ENCODE measurements around the gene VIPR2. TPM values are rescaled to one million over a fixed set of nuclear protein-coding genes. Genes with fewer than 3 reads are reported as not detected.
"Not testable (repeated sequence)": the region's sequence is repeated elsewhere in the genome, so short reads cannot be mapped to it uniquely, and the experiment has no call there.

VIPR2 gene
- total and polyA plus RNA-seq, 8 donors: 0.28 to 0.80 (median 0.44) TPM

- Histone ChIP-seq H3K9me3 (peaks cover 0 to 16% of the 10 kb centered on the region in 2 donors), H3K4me3 (no peak overlapping the region), H3K36me3 (no peaks in the 10 kb centered on the region), H3K4me1 (no peaks in the 10 kb centered on the region), H3K27ac (no peak overlapping the region), H3K27me3 (peaks cover 0 to 15% of the 10 kb centered on the region in 2 donors)
- DNase-seq (no peak), ATAC-seq (no peak)
- intact Hi-C loops (cut with DNase I): no loop called here
- no peak for TF ChIP-seq CTCF (IDR thresholded peaks at IDR 0.05)
These were observed 46.6 kb upstream of the VIPR2 start for GRCh38 chr7:159191236-159191635.

- Histone ChIP-seq H3K27me3 (peaks cover 0 to 15% of the 10 kb centered on the region in 2 donors), H3K4me1 (no peaks in the 10 kb centered on the region), H3K36me3 (no peaks in the 10 kb centered on the region), H3K27ac (no peak overlapping the region), H3K4me3 (no peak overlapping the region), H3K9me3 (peaks cover 0 to 24% of the 10 kb centered on the region in 2 donors)
- intact Hi-C loops (cut with DNase I): no loop called here
- no peak for ATAC-seq
- DNase-seq: no peak
- no peak for TF ChIP-seq CTCF (IDR thresholded peaks at IDR 0.05)
These were observed 43.3 kb upstream of the VIPR2 start for GRCh38 chr7:159188011-159188410.

- no peak for ATAC-seq
- no peak overlapping the region for H3K27ac ChIP-seq
- H3K36me3 ChIP-seq: no peaks in the 10 kb centered on the region
- intact Hi-C loops (cut with DNase I): no loop called here
- no peaks in the 10 kb centered on the region for H3K4me1 ChIP-seq
- H3K9me3 ChIP-seq: peaks cover 0 to 20% of the 10 kb centered on the region in 2 donors
- no peak for TF ChIP-seq CTCF (IDR thresholded peaks at IDR 0.05)
- DNase-seq: no peak
- H3K27me3 ChIP-seq: no peaks in the 10 kb centered on the region
- no peak overlapping the region for H3K4me3 ChIP-seq
These were observed 34.6 kb upstream of the VIPR2 start for GRCh38 chr7:159179241-159179640.

- ATAC-seq: no peak
- Histone ChIP-seq H3K27me3 (no peaks in the 10 kb centered on the region), H3K4me3 (no peak overlapping the region), H3K9me3 (peaks cover 0 to 26% of the 10 kb centered on the region in 2 donors), H3K27ac (no peak overlapping the region), H3K36me3 (no peaks in the 10 kb centered on the region), H3K4me1 (no peaks in the 10 kb centered on the region)
- no peak for TF ChIP-seq CTCF (IDR thresholded peaks at IDR 0.05)
- intact Hi-C loops (cut with DNase I): no loop called here
- DNase-seq: no peak
These were observed 32.8 kb upstream of the VIPR2 start for GRCh38 chr7:159177284-159177953.

- Histone ChIP-seq H3K36me3 (no peaks in the 10 kb centered on the region), H3K4me3 (no peak overlapping the region), H3K27me3 (no peaks in the 10 kb centered on the region), H3K27ac (no peak overlapping the region), H3K9me3 (peaks cover 0 to 26% of the 10 kb centered on the region in 2 donors), H3K4me1 (no peaks in the 10 kb centered on the region)
- intact Hi-C loops (cut with DNase I): no loop called here
- ATAC-seq (no peak), DNase-seq (no peak)
- TF ChIP-seq CTCF (IDR thresholded peaks at IDR 0.05): no peak
These were observed 31.1 kb upstream of the VIPR2 start for GRCh38 chr7:159175792-159176191.

- ATAC-seq; DNase-seq; H3K36me3 ChIP-seq; H3K27ac ChIP-seq; H3K4me1 ChIP-seq; H3K27me3 ChIP-seq; H3K4me3 ChIP-seq; intact Hi-C loops (cut with DNase I): not testable (repeated sequence)
- peaks cover 0 to 26% of the 10 kb centered on the region in 2 donors for H3K9me3 ChIP-seq
These were observed 30.4 kb upstream of the VIPR2 start for GRCh38 chr7:159175100-159175499.
